HT1080 (cell line): ENCODE measurements around the gene PSMD12. TPM values are rescaled to one million over a fixed set of nuclear protein-coding genes. Genes with fewer than 3 reads are reported as not detected.
"Not testable (repeated sequence)": the region's sequence is repeated elsewhere in the genome, so short reads cannot be mapped to it uniquely, and the experiment has no call there.

Experiments
- DNase-seq: peaks from one replicate; pipeline ENCODE4 v3.0.0-alpha.2; 2015; ENCODE audit warnings: low read depth
- polyA plus RNA-seq, 2 experiments: library from polyadenylated mRNA; depleted of rRNA; stranded (reverse); fragments of >200 nt; gene quantifications; 2 replicates each; pipeline ENCODE4 v1.2.3, GENCODE V29; 2015
- total RNA-seq: library from RNA; depleted of rRNA; stranded (reverse); fragments of >200 nt; shearing (Covaris generic); gene quantifications from 2 replicates; pipeline ENCODE4 v1.2.3, GENCODE V29; 2014; rRNA removed

Gene PSMD12
- total RNA-seq, result 41.6 and 54.9 TPM in 2 replicates
- 91.3 and 108 TPM in 2 replicates for polyA plus RNA-seq (2015; cell fraction: cytosol; rRNA removed)
- 84.9 and 99.0 TPM in 2 replicates for polyA plus RNA-seq (2015; cell fraction: nucleus; rRNA removed)

- peak; percentile 86 for DNase-seq
Measured at GRCh38 chr17:67366193-67367157, at the start of gene PSMD12. Gene PSMD12, minus strand, starts transcription at chr17:67366577. Its CDS starts 58 bp downstream, at chr17:67366519.

GRCh38 chr17:67415291-67415690, 48.9 kb upstream of the PSMD12 start:
- no peak for DNase-seq

GRCh38 chr17:67414559-67414958, 48.2 kb upstream of the PSMD12 start:
- no peak for DNase-seq

- no peak for DNase-seq
Measured at GRCh38 chr17:67414130-67414529, 47.8 kb upstream of the PSMD12 start.

GRCh38 chr17:67413388-67413787, 47.0 kb upstream of the PSMD12 start:
- DNase-seq, result no peak

GRCh38 chr17:67412941-67413340, 46.6 kb upstream of the PSMD12 start:
- DNase-seq, result no peak

GRCh38 chr17:67412032-67412431, 45.7 kb upstream of the PSMD12 start:
- DNase-seq, result no peak

GRCh38 chr17:67411397-67411796, 45.0 kb upstream of the PSMD12 start:
- no peak for DNase-seq

- not testable (repeated sequence) for DNase-seq
Measured at GRCh38 chr17:67408455-67408830, 42.1 kb upstream of the PSMD12 start.

- DNase-seq, result no peak
Measured at GRCh38 chr17:67403483-67403882, 37.1 kb upstream of the PSMD12 start.

GRCh38 chr17:67403065-67403464, 36.7 kb upstream of the PSMD12 start:
- no peak for DNase-seq

- DNase-seq, result no peak
Measured at GRCh38 chr17:67401598-67402504, 35.5 kb upstream of the PSMD12 start.

GRCh38 chr17:67401106-67401505, 34.7 kb upstream of the PSMD12 start:
- DNase-seq, result no peak

GRCh38 chr17:67400193-67400592, 33.8 kb upstream of the PSMD12 start:
- DNase-seq, result no peak

GRCh38 chr17:67399676-67400075, 33.3 kb upstream of the PSMD12 start:
- no peak for DNase-seq

GRCh38 chr17:67393809-67394397, 27.5 kb upstream of the PSMD12 start:
- DNase-seq, result no peak

- DNase-seq, result no peak
Measured at GRCh38 chr17:67392111-67392510, 25.7 kb upstream of the PSMD12 start.

GRCh38 chr17:67390646-67391361, 24.4 kb upstream of the PSMD12 start:
- peak; percentile 99 for DNase-seq

- DNase-seq, result no peak
Measured at GRCh38 chr17:67390006-67390645, 23.7 kb upstream of the PSMD12 start.

GRCh38 chr17:67388986-67389385, 22.6 kb upstream of the PSMD12 start:
- no peak for DNase-seq
